ENCODE results near the gene OOEP.

DNA sequence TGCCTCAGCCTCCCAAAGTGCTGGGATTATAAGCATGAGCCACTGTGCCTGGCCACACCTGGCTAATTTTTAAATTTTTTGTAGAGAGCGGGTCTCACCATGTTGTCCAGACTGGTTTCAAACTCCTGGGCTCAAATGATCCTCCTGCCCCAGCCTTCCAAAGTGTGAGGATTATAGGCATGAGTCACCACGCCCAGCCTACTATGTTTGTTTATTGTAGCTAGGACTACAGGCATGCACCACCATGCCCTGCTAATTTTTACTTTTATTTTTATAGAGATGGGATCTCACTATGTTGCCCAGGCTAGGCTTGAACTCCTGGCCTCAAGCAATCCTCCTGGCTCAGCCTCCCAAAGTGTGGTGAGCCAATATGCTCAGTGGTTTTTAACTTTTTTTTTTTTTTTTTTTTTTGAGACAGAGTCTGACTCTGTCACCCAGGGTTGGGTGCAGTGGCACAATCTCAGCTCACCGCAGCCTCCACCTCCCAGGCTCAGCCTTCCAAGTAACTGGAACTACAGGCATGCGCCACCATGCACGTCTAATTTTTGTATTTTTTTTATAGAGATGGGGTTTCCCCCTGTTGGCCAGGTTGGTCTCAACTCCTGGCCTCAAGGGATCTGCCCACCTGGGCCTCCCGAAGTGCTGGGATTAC lies 12.9 kb upstream of the OOEP start:
- TF ChIP-seq, protein P1, sequence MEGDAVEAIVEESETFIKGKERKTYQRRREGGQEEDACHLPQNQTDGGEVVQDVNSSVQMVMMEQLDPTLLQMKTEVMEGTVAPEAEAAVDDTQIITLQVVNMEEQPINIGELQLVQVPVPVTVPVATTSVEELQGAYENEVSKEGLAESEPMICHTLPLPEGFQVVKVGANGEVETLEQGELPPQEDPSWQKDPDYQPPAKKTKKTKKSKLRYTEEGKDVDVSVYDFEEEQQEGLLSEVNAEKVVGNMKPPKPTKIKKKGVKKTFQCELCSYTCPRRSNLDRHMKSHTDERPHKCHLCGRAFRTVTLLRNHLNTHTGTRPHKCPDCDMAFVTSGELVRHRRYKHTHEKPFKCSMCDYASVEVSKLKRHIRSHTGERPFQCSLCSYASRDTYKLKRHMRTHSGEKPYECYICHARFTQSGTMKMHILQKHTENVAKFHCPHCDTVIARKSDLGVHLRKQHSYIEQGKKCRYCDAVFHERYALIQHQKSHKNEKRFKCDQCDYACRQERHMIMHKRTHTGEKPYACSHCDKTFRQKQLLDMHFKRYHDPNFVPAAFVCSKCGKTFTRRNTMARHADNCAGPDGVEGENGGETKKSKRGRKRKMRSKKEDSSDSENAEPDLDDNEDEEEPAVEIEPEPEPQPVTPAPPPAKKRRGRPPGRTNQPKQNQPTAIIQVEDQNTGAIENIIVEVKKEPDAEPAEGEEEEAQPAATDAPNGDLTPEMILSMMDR (conservative IDR thresholded peaks at IDR 0.05), result no peak
- TF ChIP-seq ZFX (IDR thresholded peaks at IDR 0.05), result no peak
